Heart left ventricle (tissue), 16 donors: Measurements from ENCODE around the gene TUBB2A. TPM values are rescaled to one million over a fixed set of nuclear protein-coding genes. Genes with fewer than 3 reads are reported as not detected.
"Not testable (repeated sequence)": the region's sequence is repeated elsewhere in the genome, so short reads cannot be mapped to it uniquely, and the experiment has no call there.

Experiments used
- ATAC-seq, 4 donors: fragments of 200-7000 bp; cut with Tn5 transposase; one replicate each; pipeline ENCODE4 v1.9.1; 2020 to 2022; ENCODE audit warnings: moderate library complexity in 4 of 4, mild to moderate bottlenecking in 3 of 4, moderate number of reproducible peaks in 1 of 4
- DNase-seq, 5 donors: peaks; one replicate each; pipeline ENCODE4 v3.0.0-alpha.2; 2020
- H3K27ac ChIP-seq, 12 donors: fragments of 200-600 bp; sonication (generic) in 4 of 12; one replicate each; pipeline versions ENCODE4 v1.5.0 to v1.8.0; 2016 to 2022; ENCODE audit warnings: mild to moderate bottlenecking in 2 of 12
- H3K27me3 ChIP-seq, 9 donors: fragments of 200-600 bp; sonication (generic) in 2 of 9; one replicate each; pipeline versions ENCODE4 v1.5.1 to v1.8.0; 2016 to 2022; ENCODE audit warnings: mild to moderate bottlenecking in 3 of 9
- H3K36me3 ChIP-seq, 9 donors: fragments of 200-600 bp; sonication (generic) in 2 of 9; one replicate each; pipeline versions ENCODE4 v1.5.0 to v1.8.0; 2018 to 2022; ENCODE audit warnings: mild to moderate bottlenecking in 2 of 9
- H3K4me1 ChIP-seq, 12 donors: fragments of 200-600 bp; sonication (generic) in 4 of 12; one replicate each; pipeline versions ENCODE4 v1.5.0 to v1.8.0; 2016 to 2022; ENCODE audit warnings: mild to moderate bottlenecking in 3 of 12
- H3K4me3 ChIP-seq, 12 donors: fragments of 200-600 bp; sonication (generic) in 4 of 12; one replicate each; pipeline versions ENCODE4 v1.5.0 to v1.8.0; 2017 to 2022; ENCODE audit warnings: mild to moderate bottlenecking in 9 of 12, moderate library complexity in 4 of 12
- H3K9me3 ChIP-seq, 12 donors: fragments of 200-600 bp; sonication (generic) in 4 of 12; one replicate each; pipeline versions ENCODE4 v1.5.0 to v1.8.0; 2016 to 2022; ENCODE audit warnings: mild to moderate bottlenecking in 1 of 12
- CTCF ChIP-seq, 12 donors: fragments of 200-600 bp; sonication (generic) in 4 of 12; IDR thresholded peaks; one replicate each; pipeline versions ENCODE4 v1.5.0 to v1.8.0; 2018 to 2022; ENCODE audit warnings: antibody characterized with exemption in 12 of 12, mild to moderate bottlenecking in 5 of 12
- POLR2A ChIP-seq, 2 donors: fragments of 450-650 bp; IDR thresholded peaks; one replicate each; pipeline ENCODE4 v1.6.1; 2017; ENCODE audit warnings: antibody characterized with exemption in 2 of 2, mild to moderate bottlenecking in 2 of 2, moderate library complexity in 2 of 2
- WGBS, 4 donors: extraction: QIAGEN DNeasy Blood & Tissue Kit in 2 of 4; methylation state at CpG; one replicate each; pipeline versions ENCODE4 v1.1.5 to v1.1.7; 2013 to 2018; 5-methylcytosine and 5-hydroxymethylcytosine counted together
- intact Hi-C, 10 donors: fragments of 100-400 bp; cut with DNase I; formaldehyde crosslinking; loops; one replicate each; pipeline versions ENCODE4 v1.11.1 to v1.14.2; 2022
- polyA plus RNA-seq, 2 donors: library from polyadenylated mRNA; stranded (reverse); fragments of 200-250 nt; gene quantifications; one replicate each; pipeline ENCODE4 v1.2.3, GENCODE V29; 2013
- total RNA-seq, 9 donors: library from RNA; depleted of rRNA in 2 of 9; stranded (reverse); fragments of >200 nt in 2 of 9; fragmentation: NEBNext Ultra II Directional in 3 of 9; extraction: Animal tissue kit (Norgen Biotek cat#: 25700) in 3 of 9; gene quantifications; one replicate each; pipeline versions ENCODE4 v1.1.0 to v1.2.4, GENCODE V29; 2016 to 2023
- donor health status: ischemic (EF 13 %, LVEDD 7.1; RV severe dilation, severe dysfunction).
- donor health status: healthy with polysubstance abuse.
- donor health status: DM: no; HTN: yes; CAD: no.
- donor health status: DM: no; HTN: no; CAD: no.
- donor health status: ischemic (EF 25% LVEDD 6.9; RV normal size, moderate dysfunction).
- donor health status: ischemic (EF 25% LVEDD 5.7; RV mildly dilated, moderate dysfunction).
- donor health status: healthy.
- donor health status: DM: yes; HTN: yes; CAD: no.
- donor health status: ischemic (EF 35%, LVEDD 5.7; RV mildly dilated, moderate dysfunction).
- donor health status: nonischemic (EF 11% LVEDD 7.7; RV severe dilation, severe dysfunction).
- donor health status: DM: yes; HTN: yes; CAD: no.
- donor health status: PGD.
- donor health status: ischemic (EF 29% LVEDD 5.4; RV normal size, mild dysfunction).
- donor health status: nonischemic (EF 23%, LVEDD 6.1; RV moderate dilation, normal function).

Gene TUBB2A
- total and polyA plus RNA-seq, 11 donors = 12.7 to 61.7 (median 26.0) TPM

DNA sequence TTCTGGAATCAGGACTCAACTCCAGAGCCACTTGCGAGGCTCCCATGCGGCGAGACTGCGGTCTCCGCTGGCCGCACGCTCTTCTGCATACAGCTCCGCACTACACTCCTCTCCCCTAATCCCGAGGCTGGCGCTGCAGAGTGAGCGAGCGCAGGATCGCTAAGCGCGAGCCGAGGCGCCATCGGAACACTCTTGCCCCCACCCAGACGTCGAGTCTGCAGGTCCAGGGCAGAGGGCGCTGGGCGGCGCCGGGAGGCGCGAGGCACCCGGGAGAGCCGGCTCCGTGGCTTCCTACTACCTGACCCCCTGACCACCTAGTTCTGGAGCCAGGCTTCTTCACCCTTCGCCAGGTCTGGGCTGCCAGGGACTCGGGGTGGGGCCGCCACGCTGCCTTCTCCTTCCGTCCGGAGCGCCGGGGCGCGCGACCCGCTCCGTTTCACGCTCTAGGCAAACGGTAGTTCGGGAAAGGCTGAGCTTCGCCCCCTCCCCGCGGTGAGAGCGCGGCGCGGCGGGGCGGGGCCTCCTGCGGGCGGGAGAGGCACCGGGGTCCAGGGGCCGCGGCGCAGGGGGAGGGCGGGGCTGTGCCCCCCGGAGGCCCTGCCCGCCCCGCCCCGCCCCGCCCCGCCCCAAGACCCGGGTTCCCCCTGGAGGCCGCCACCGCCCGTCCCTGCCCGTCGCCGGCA lies 5.4 kb upstream of the TUBB2A start:
- ATAC-seq (peak; percentile 51 to 85 (median 82)), DNase-seq (peak; percentile 67 to 86 (median 78))
- Histone ChIP-seq H3K4me3 (peak overlapping the region; percentile 14 to 88 (median 76)), H3K36me3 (no peaks in the 10 kb centered on the region), H3K27me3 (no peaks in the 10 kb centered on the region), H3K27ac (peak overlapping the region; percentile 74 to 97 (median 90)), H3K4me1 (peaks cover 0 to 49% (median 11%) of the 10 kb centered on the region in 12 donors), H3K9me3 (no peaks in the 10 kb centered on the region)
- WGBS, 4 donors = 0 to 1% (median 1%) methylated on average over 30 to 74 of the region's 74 CpGs
- intact Hi-C loops = loop anchor here in 6 of 10 donors (2.0 to 10.0 kb wide), 4 partner anchors 35 to 92 kb away; partner anchors contain the start of gene PSMG4 (in 3 of the 6)
- peak in 1 of 2 donors; percentile 62 for TF ChIP-seq POLR2A (IDR thresholded peaks at IDR 0.05)
- peak in 5 of 12 donors; percentile 19 to 37 (median 24) for TF ChIP-seq CTCF (IDR thresholded peaks at IDR 0.05)

GRCh38 chr6:3162067-3162497 lies 4.7 kb upstream of the TUBB2A start:
- ATAC-seq = no peak
- DNase-seq = no peak
- Histone ChIP-seq H3K9me3 (no peaks in the 10 kb centered on the region), H3K27me3 (no peaks in the 10 kb centered on the region), H3K4me3 (peak overlapping the region in 10 of 12 donors; percentile 59 to 88 (median 79)), H3K36me3 (peaks cover 0 to under 1% (median 0%) of the 10 kb centered on the region in 9 donors), H3K27ac (peak overlapping the region in 10 of 12 donors; percentile 74 to 97 (median 90)), H3K4me1 (peaks cover 0 to 49% (median 14%) of the 10 kb centered on the region in 12 donors)
- intact Hi-C loops = loop anchor here in 6 of 10 donors (2.0 to 10.0 kb wide), 4 partner anchors 35 to 93 kb away; partner anchors contain the start of gene PSMG4 (in 3 of the 6)
- TF ChIP-seq POLR2A (IDR thresholded peaks at IDR 0.05) (no peak), CTCF (IDR thresholded peaks at IDR 0.05) (no peak)
- WGBS, 4 donors = 57 to 72% (median 65%) methylated on average over 6 to 7 of the region's 7 CpGs

- H3K27ac ChIP-seq = peak overlapping the region in 5 of 12 donors; percentile 39 to 69 (median 46)
- WGBS, 4 donors = 69 to 74% (median 71%) methylated on average over 26 to 31 of the region's 31 CpGs
- H3K4me3 ChIP-seq = no peak overlapping the region
- H3K9me3 ChIP-seq = no peaks in the 10 kb centered on the region
- peak in 1 of 2 donors; percentile 23 for TF ChIP-seq POLR2A (IDR thresholded peaks at IDR 0.05)
- no peak for TF ChIP-seq CTCF (IDR thresholded peaks at IDR 0.05)
- no peaks in the 10 kb centered on the region for H3K27me3 ChIP-seq
- H3K4me1 ChIP-seq = peaks cover 0 to 37% (median 9%) of the 10 kb centered on the region in 12 donors
- H3K36me3 ChIP-seq = peaks cover 0 to 7% (median 6%) of the 10 kb centered on the region in 9 donors
- DNase-seq (peak in 2 of 5 donors; percentile 21 to 37), ATAC-seq (peak in 1 of 4 donors; percentile 28)
- intact Hi-C loops = loop anchor here in 9 of 10 donors (2.0 to 10.0 kb wide), 6 partner anchors 33 to 99 kb away; partner anchors contain the start of gene PSMG4 (in 4 of the 9)
These were observed 2.7 kb upstream of the TUBB2A start for GRCh38 chr6:3159805-3160781.

- WGBS, 4 donors = 7 to 15% (median 10%) methylated on average over 24 to 29 of the region's 32 CpGs
- Histone ChIP-seq H3K4me3 (peak overlapping the region; percentile 74 to 99 (median 86)), H3K36me3 (peaks cover 0 to 28% (median 23%) of the 10 kb centered on the region in 9 donors), H3K4me1 (peaks cover 0 to 21% (median 0%) of the 10 kb centered on the region in 12 donors), H3K27ac (peak overlapping the region; percentile 93 to 99 (median 98))
- not testable (repeated sequence) for H3K27me3 ChIP-seq, H3K9me3 ChIP-seq
- ATAC-seq = peak in 2 of 4 donors; percentile 5 to 6
- peak in 1 of 5 donors; percentile 25 for DNase-seq
- intact Hi-C loops = loop anchor here in 7 of 10 donors (1.0 to 5.0 kb wide), 6 partner anchors 22 to 96 kb away; no protein-coding TSS in a partner anchor
These were observed 887 bp downstream of the TUBB2A start for GRCh38 chr6:3156184-3157130.

- not testable (repeated sequence) for H3K4me3 ChIP-seq, DNase-seq, H3K27me3 ChIP-seq, H3K9me3 ChIP-seq
- intact Hi-C loops = loop anchor here in 6 of 10 donors (5.0 kb wide), 3 partner anchors 33 to 97 kb away; no protein-coding TSS in a partner anchor
- H3K36me3 ChIP-seq = peaks cover 0 to 28% (median 23%) of the 10 kb centered on the region in 9 donors
- H3K4me1 ChIP-seq = peaks cover 0 to 21% (median 0%) of the 10 kb centered on the region in 12 donors
- 46 to 68% (median 52%) methylated on average over 3 to 6 of the region's 6 CpGs for WGBS, 4 donors
- peak in 1 of 4 donors; percentile 23 for ATAC-seq
- H3K27ac ChIP-seq = peak overlapping the region in 1 of 12 donors; percentile 26
These were observed 1.9 kb downstream of the TUBB2A start for GRCh38 chr6:3155416-3155815.
